ENCODE data around the gene ARHGEF26.

ARHGEF26 gene

DNA sequence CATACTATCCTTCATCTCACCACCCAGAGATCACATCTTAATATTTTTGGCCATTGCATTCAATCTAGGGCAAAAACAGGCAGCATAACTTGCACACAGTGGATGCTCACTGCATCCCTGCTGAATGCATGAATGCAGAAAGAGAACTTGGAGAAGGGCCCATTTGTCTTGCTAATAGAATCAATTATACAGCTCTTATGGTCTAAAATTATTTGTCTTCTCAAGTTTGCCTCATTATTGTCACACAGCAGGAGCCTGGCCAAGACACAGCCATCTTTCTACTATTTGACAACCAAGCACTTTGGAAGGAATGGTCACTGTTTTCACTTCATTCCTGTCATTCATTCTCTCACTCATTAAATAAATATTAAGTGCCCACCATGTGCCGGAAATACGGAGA is 1.2 kb upstream of the ARHGEF26 start:
- DNase-seq (ENCODE audit: low read depth): no peak

- DNase-seq (ENCODE audit: low read depth): no peak
These were observed 736 bp downstream of the ARHGEF26 start for GRCh38 chr3:154121701-154122551.

GRCh38 chr3:154122552-154122911 is 1.3 kb downstream of the ARHGEF26 start:
- DNase-seq (ENCODE audit: low read depth): no peak

- no peak for DNase-seq (ENCODE audit: low read depth)
These were observed 1.8 kb downstream of the ARHGEF26 start for GRCh38 chr3:154122912-154123559.

DNA sequence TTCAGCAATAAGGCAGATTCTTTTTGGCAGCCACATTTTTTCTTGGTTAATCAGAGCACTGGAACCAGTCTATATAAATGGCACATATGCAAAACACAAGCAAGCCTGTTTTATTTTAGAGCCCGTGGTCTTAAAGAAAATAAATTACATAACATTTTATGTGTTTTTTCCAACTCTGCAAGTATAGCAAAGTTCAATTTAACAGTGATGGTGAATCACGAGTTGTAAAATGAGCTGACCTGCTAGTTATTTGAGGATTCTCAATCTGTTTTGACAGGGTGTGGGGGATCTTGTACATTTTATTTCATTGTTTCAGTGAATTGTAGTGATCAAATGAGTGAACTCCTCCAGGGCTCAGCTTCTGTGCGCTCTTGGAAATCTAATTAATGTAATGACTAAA is 2.7 kb downstream of the ARHGEF26 start:
- no peak for DNase-seq (ENCODE audit: low read depth)

- no peak for DNase-seq (ENCODE audit: low read depth)
These were observed 4.3 kb downstream of the ARHGEF26 start for GRCh38 chr3:154125378-154126030.

GRCh38 chr3:154126651-154127050 is 5.5 kb downstream of the ARHGEF26 start:
- no peak for DNase-seq (ENCODE audit: low read depth)

DNA sequence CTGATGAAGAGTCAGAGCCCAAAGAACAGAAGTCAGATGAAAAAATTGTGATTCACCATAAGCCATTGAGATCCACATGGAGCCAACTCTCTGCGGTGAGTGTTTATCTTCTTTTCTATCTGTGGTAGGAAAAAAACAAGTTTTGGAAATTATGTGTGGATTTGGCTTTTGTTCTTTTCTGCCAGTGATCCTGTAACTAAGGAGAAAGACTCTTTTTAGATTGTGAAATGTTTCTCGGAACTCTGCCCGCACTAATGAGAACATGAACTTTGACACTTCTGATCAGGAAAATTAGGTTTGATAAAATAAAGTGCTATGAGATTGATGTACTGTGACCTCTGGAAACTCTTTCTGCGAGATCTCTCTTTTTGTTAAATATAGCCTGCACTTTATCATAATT is 8.4 kb downstream of the ARHGEF26 start:
- DNase-seq (ENCODE audit: low read depth): no peak

- DNase-seq (ENCODE audit: low read depth): no peak
These were observed 9.3 kb downstream of the ARHGEF26 start for GRCh38 chr3:154130540-154130939.

GRCh38 chr3:154131830-154132229 is 10.6 kb downstream of the ARHGEF26 start:
- DNase-seq (ENCODE audit: low read depth): no peak

GRCh38 chr3:154132777-154133375 is 11.7 kb downstream of the ARHGEF26 start:
- DNase-seq (ENCODE audit: low read depth): no peak

- no peak for DNase-seq (ENCODE audit: low read depth)
These were observed 14.5 kb downstream of the ARHGEF26 start for GRCh38 chr3:154135511-154136173.

- no peak for DNase-seq (ENCODE audit: low read depth)
These were observed 15.8 kb downstream of the ARHGEF26 start for GRCh38 chr3:154137036-154137435.

DNA sequence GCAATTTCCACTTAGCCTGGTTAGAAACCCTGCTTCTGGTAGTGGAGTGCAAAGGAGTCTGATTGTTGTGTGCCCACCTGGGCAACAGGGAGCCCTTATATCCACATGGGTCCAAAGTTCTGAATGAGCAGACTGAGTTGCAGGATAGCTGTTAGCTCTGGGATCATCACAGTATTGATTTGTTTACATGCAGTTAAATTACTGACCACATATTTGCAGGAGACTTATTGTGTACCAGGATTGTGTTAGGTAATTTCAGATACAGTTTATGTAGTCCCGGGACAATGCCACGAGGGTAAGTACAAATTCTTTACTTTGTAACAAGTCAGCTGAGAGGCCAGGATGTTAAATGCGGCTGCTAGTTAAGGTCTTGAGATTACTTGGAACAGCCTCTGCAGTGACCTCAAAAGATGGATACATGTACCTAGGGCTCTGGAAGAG is 18.8 kb downstream of the ARHGEF26 start:
- no peak for DNase-seq (ENCODE audit: low read depth)

DNA sequence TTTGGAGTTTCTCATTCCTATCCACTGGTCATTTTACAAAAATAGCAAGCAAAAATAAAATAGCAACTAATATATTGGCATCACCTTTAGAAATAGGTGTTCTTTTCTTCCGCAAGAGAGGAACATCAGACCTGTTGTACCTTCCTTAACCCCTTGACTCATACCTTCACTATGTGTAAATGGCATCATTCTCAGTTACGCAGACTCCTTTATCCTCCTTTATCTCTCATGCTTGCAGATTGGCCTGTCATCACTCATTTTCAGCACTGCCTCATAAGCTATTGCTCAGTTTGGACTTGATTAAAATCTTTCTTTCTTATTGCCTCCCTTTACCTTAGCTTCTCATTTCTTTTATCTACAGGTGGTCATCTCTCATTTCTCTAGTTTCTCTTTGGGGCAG is 21.4 kb downstream of the ARHGEF26 start:
- no peak for DNase-seq (ENCODE audit: low read depth)

DNA sequence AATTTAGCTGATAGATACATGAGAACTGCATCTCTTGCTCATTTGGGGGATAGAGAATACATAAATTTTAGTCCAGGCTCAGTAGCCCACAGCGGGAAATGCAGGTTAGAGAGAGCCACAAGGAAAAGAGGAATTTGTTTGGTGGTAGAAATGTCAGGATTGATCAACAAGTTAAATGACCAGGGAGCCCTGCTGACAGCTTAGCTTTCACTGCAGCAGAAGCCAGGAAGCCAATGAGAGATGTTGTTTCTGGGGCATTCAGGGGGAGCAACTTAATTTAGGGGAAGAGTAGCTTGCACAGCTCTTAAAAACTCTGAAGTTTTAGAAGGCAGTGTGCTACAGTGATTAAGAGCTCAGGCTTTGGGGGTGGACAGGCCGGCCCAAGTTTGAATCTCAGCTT is 22.7 kb downstream of the ARHGEF26 start:
- no peak for DNase-seq (ENCODE audit: low read depth)

GRCh38 chr3:154144825-154145465 is 23.8 kb downstream of the ARHGEF26 start:
- no peak for DNase-seq (ENCODE audit: low read depth)

- no peak for DNase-seq (ENCODE audit: low read depth)
These were observed 27.4 kb downstream of the ARHGEF26 start for GRCh38 chr3:154148541-154148940.

- DNase-seq (ENCODE audit: low read depth): no peak
These were observed 28.1 kb downstream of the ARHGEF26 start for GRCh38 chr3:154149286-154149685.

GRCh38 chr3:154151969-154152368 is 30.8 kb downstream of the ARHGEF26 start:
- peak; percentile 8 for DNase-seq (ENCODE audit: low read depth)

DNA sequence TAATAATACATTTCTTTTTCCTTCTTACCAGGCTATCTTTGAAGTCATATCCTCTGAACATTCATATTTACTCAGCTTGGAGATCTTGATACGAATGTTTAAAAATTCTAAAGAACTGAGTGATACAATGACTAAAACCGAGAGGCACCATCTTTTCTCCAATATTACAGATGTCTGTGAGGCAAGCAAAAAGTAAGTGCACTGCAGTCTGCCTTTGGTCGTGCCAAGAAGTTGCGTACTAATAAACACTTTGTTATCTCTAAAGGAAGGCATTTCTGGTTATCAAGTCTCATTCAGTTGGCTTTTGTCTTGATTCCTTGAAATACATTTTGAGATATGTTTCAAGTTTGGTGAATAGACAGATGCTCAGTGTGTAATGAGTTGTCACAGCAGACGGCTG is 31.6 kb downstream of the ARHGEF26 start:
- no peak for DNase-seq (ENCODE audit: low read depth)

DNA sequence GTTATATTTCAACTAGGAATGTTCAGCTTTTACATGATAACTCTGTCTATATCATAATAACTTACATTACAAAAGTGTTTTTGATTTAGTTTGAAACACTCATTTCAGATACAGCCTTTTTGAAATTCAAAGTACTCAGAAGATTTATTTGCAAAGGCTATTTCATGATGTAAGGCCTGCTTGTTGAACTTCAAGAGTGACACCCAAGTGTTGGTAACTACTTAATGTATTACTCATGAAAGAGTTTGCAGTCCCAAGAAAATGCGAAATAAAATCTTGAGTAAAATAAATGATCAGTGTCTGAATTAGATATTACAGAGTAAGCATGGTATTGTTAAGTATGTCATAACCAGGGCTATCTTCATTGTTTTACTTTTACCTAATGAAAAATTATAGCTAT is 35.3 kb downstream of the ARHGEF26 start:
- DNase-seq (ENCODE audit: low read depth): no peak
